ENCODE data around the gene SEMA3A. TPM values are rescaled to one million over a fixed set of nuclear protein-coding genes. Genes with fewer than 3 reads are reported as not detected.
A peak's percentile ranks its signal among the peaks of the same experiment; 100 is the strongest.

Gene SEMA3A
- total and polyA plus RNA-seq, 2 experiments from 2014 or later: 19.8 to 46.4 TPM

- H3K4me3 ChIP-seq: no peak overlapping the region
- H3K4me1 ChIP-seq (ENCODE audit: insufficient read depth): peaks cover 22% of the 10 kb centered on the region
- peaks cover 14% of the 10 kb centered on the region; the same call in 2 of the 3 replicates for H3K4me1 Mint-ChIP-seq
- no peaks in the 10 kb centered on the region for H3K36me3 ChIP-seq (ENCODE audit: insufficient read depth)
- H3K9me3 Mint-ChIP-seq: no peaks in the 10 kb centered on the region
- no peak overlapping the region for H2AFZ ChIP-seq
- no peaks in the 10 kb centered on the region for H3K27me3 ChIP-seq (ENCODE audit: insufficient read depth)
- H3F3A ChIP-seq (replicated peaks; ENCODE audit: low read depth): no peaks in the 10 kb centered on the region
- H3K4me2 ChIP-seq: no peak overlapping the region
- H3K27ac ChIP-seq (ENCODE audit: low read depth): no peak overlapping the region
- H4K20me1 ChIP-seq (replicated peaks; ENCODE audit: insufficient read depth): no peaks in the 10 kb centered on the region
- H3K79me2 ChIP-seq (replicated peaks; ENCODE audit: insufficient read depth): peaks cover 99% of the 10 kb centered on the region
- H3K9me2 ChIP-seq (ENCODE audit: insufficient read depth): no peaks in the 10 kb centered on the region
- DNase-seq (ENCODE audit: low spot score): no peak
- H3K36me3 Mint-ChIP-seq (ENCODE audit: low read depth): no peaks in the 10 kb centered on the region; the same call in 2 of the 3 replicates
- ATAC-seq: no peak
- no peaks in the 10 kb centered on the region for H3K27me3 Mint-ChIP-seq (ENCODE audit: insufficient read depth, low read depth, poor library complexity)
- H3K4me3 Mint-ChIP-seq: no peak overlapping the region
- TF ChIP-seq EZH2phosphoT487 (IDR thresholded peaks at IDR 0.05; ENCODE audit: unreplicated experiment) (no peak), CREB1 (CRISPR knock-in tag; IDR thresholded peaks at IDR 0.05; ENCODE audit: low read depth) (no peak), POLR2AphosphoS5 (IDR thresholded peaks at IDR 0.05; ENCODE audit: low read depth) (no peak), ZNF462 (CRISPR knock-in tag; IDR thresholded peaks at IDR 0.05) (no peak), ETS1 (IDR thresholded peaks at IDR 0.05) (no peak), STAT1 (IDR thresholded peaks at IDR 0.05; ENCODE audit: unreplicated experiment) (no peak)
- H3K27ac Mint-ChIP-seq: 0 out of 2 replicates have a peak overlapping the region, but pooled peaks have one; percentile 64
These were observed 12.3 kb downstream of the SEMA3A start for GRCh38 chr7:84182301-84182700.
